HEK293 (cell line): ENCODE measurements around the gene CDK12.
A peak's percentile ranks its signal among the peaks of the same experiment; 100 is the strongest.

Source experiments
- AEBP2 ChIP-seq: fragments of 450-650 bp; formaldehyde crosslinking; IDR thresholded peaks from 2 replicates; pipeline ENCODE4 v1.5.1; 2016; ENCODE audit warnings: missing biosample characterization, missing genetic modification characterization, borderline replicate concordance
- IKZF3 ChIP-seq: fragments of 450-650 bp; IDR thresholded peaks from 2 replicates; pipeline ENCODE4 v1.5.0; 2018; ENCODE audit warnings: missing biosample characterization, mild to moderate bottlenecking, missing genetic modification characterization, moderate library complexity
- INSM2 ChIP-seq: fragments of 450-650 bp; formaldehyde crosslinking; IDR thresholded peaks from 2 replicates; pipeline ENCODE4 v1.5.1; 2016; ENCODE audit warnings: missing biosample characterization, missing genetic modification characterization
- KLF10 ChIP-seq: fragments of 450-650 bp; IDR thresholded peaks from 2 replicates; pipeline ENCODE4 v1.5.1; 2018; ENCODE audit warnings: missing biosample characterization, mild to moderate bottlenecking, missing genetic modification characterization
- KLF16 ChIP-seq: fragments of 450-650 bp; formaldehyde crosslinking; IDR thresholded peaks from 2 replicates; pipeline ENCODE4 v1.5.1; 2017; ENCODE audit warnings: missing biosample characterization, missing genetic modification characterization
- KLF9 ChIP-seq: fragments of 450-650 bp; formaldehyde crosslinking; IDR thresholded peaks from 2 replicates; pipeline ENCODE4 v1.5.1; 2016; ENCODE audit warnings: missing biosample characterization, missing genetic modification characterization, low read depth
- MZF1 ChIP-seq: fragments of 450-650 bp; formaldehyde crosslinking; IDR thresholded peaks from 2 replicates; pipeline ENCODE4 v1.5.1; 2017; ENCODE audit warnings: missing biosample characterization, missing genetic modification characterization, borderline replicate concordance
- YY1 ChIP-seq: fragments of 450-650 bp; formaldehyde crosslinking; IDR thresholded peaks from 2 replicates; pipeline ENCODE4 v1.5.1; 2018; ENCODE audit warnings: missing biosample characterization, missing genetic modification characterization
- ZBTB8A ChIP-seq: fragments of 450-650 bp; formaldehyde crosslinking; IDR thresholded peaks from 2 replicates; pipeline ENCODE4 v1.5.1; 2016; ENCODE audit warnings: missing biosample characterization, missing genetic modification characterization
- ZFP41 ChIP-seq: fragments of 450-650 bp; formaldehyde crosslinking; IDR thresholded peaks from 2 replicates; pipeline ENCODE4 v1.5.1; 2016; ENCODE audit warnings: missing biosample characterization, missing genetic modification characterization, borderline replicate concordance
- ZIC2 ChIP-seq: fragments of 450-650 bp; formaldehyde crosslinking; IDR thresholded peaks from 2 replicates; pipeline ENCODE4 v1.5.1; 2016; ENCODE audit warnings: missing biosample characterization, missing genetic modification characterization
- ZNF10 ChIP-seq: fragments of 450-650 bp; formaldehyde crosslinking; IDR thresholded peaks from 2 replicates; pipeline ENCODE4 v1.5.1; 2017; ENCODE audit warnings: missing biosample characterization, missing genetic modification characterization
- ZNF19 ChIP-seq: fragments of 450-650 bp; formaldehyde crosslinking; IDR thresholded peaks from 2 replicates; pipeline ENCODE4; 2016; ENCODE audit warnings: missing biosample characterization, missing genetic modification characterization, low read depth
- ZNF24 ChIP-seq: fragments of 450-650 bp; formaldehyde crosslinking; IDR thresholded peaks from 2 replicates; pipeline ENCODE4 v1.5.1; 2016; ENCODE audit warnings: missing biosample characterization, missing genetic modification characterization
- ZNF311 ChIP-seq: fragments of 450-650 bp; formaldehyde crosslinking; IDR thresholded peaks from 2 replicates; pipeline ENCODE4 v1.5.1; 2017; ENCODE audit warnings: missing biosample characterization, missing genetic modification characterization, borderline replicate concordance
- ZNF324 ChIP-seq: fragments of 450-650 bp; formaldehyde crosslinking; IDR thresholded peaks from 2 replicates; pipeline ENCODE4 v1.5.1; 2016; ENCODE audit warnings: missing biosample characterization, missing genetic modification characterization
- ZNF391 ChIP-seq: fragments of 450-650 bp; formaldehyde crosslinking; IDR thresholded peaks from 2 replicates; pipeline ENCODE4 v1.5.1; 2016; ENCODE audit warnings: low read depth, missing biosample characterization, missing genetic modification characterization, borderline replicate concordance
- ZNF449 ChIP-seq: fragments of 450-650 bp; formaldehyde crosslinking; IDR thresholded peaks from 2 replicates; pipeline ENCODE4 v1.5.1; 2017; ENCODE audit warnings: missing biosample characterization, mild to moderate bottlenecking, missing genetic modification characterization, moderate library complexity
- ZNF561 ChIP-seq: fragments of 450-650 bp; IDR thresholded peaks from 2 replicates; pipeline ENCODE4 v1.5.1; 2018; ENCODE audit warnings: missing biosample characterization, missing genetic modification characterization, borderline replicate concordance
- ZNF596 ChIP-seq: fragments of 450-650 bp; IDR thresholded peaks from 2 replicates; pipeline ENCODE4 v1.5.0; 2018; ENCODE audit warnings: missing biosample characterization, mild to moderate bottlenecking, missing genetic modification characterization, moderate library complexity
- ZNF600 ChIP-seq: fragments of 450-650 bp; formaldehyde crosslinking; IDR thresholded peaks from 2 replicates; pipeline ENCODE4 v1.5.1; 2016; ENCODE audit warnings: missing biosample characterization, missing genetic modification characterization
- ZNF777 ChIP-seq: fragments of 450-650 bp; formaldehyde crosslinking; IDR thresholded peaks from 2 replicates; pipeline ENCODE4 v1.5.1; 2017; ENCODE audit warnings: missing biosample characterization, missing genetic modification characterization, borderline replicate concordance
- ZSCAN30 ChIP-seq: fragments of 450-650 bp; IDR thresholded peaks from 2 replicates; pipeline ENCODE4 v1.5.1; 2018; ENCODE audit warnings: missing biosample characterization, mild to moderate bottlenecking, missing genetic modification characterization, moderate library complexity
- TF ChIP-seq, protein P1 (sequence below): fragments of 450-650 bp; formaldehyde crosslinking; IDR thresholded peaks from 2 replicates; pipeline ENCODE4; 2016; ENCODE audit warnings: missing biosample characterization, missing genetic modification characterization
- TF ChIP-seq, protein P2 (sequence below): fragments of 450-650 bp; formaldehyde crosslinking; IDR thresholded peaks from 2 replicates; pipeline ENCODE4 v1.5.0; 2017; ENCODE audit warnings: missing biosample characterization, missing genetic modification characterization, borderline replicate concordance
- TF ChIP-seq, protein P3 (sequence below): fragments of 450-650 bp; formaldehyde crosslinking; optimal IDR thresholded peaks from 2 replicates; pipeline ENCODE3; 2016; ENCODE audit warnings: missing biosample characterization, mild to moderate bottlenecking, missing genetic modification characterization
- TF ChIP-seq, protein P4 (sequence below): fragments of 450-650 bp; IDR thresholded peaks from 2 replicates; pipeline ENCODE4 v1.5.1; 2018; ENCODE audit warnings: missing biosample characterization, mild to moderate bottlenecking, missing genetic modification characterization

Gene CDK12

DNA sequence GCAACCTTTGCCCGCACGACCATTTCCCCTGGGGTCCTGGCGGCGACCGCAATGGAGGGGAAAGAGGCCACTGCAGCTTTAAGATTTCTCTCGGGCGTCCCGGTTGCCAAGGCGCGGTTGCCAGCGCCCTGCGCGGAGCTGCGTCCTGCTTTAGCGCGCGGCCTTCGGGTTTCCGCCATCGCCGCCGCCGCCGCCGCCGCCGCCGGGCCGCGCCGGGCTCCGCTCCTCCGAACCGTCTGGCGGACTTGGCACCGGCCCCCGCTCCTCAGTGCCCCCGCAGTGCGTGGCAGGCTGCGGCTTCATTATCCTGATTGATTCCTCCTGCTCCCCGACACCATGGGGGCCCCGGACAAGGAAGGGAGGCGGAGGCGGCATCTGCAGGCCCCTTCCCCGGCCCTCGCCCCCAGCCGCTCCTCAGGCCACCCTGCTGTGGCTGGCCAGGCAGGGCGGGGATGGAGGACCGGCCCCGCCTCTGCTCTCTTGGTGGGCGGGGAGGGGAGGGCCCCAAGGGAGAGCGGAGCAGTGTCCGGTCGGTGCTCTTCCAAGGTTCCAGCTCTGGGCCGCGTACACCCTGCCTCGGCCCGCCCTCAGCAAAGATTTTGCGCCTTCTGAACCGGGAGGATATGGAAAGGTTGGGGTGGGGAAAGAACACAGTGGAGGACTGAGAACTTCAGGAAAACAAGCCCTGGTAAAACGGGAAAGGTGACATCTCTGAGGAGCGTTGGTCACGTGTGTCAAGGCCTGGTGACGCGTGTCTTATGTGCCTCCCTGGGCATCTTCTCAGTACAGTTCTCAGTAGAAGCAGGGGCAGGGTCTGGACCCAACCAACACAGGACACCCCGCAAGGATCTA, 112.4 kb downstream of the CDK12 start (continued):
- TF ChIP-seq, protein P1, sequence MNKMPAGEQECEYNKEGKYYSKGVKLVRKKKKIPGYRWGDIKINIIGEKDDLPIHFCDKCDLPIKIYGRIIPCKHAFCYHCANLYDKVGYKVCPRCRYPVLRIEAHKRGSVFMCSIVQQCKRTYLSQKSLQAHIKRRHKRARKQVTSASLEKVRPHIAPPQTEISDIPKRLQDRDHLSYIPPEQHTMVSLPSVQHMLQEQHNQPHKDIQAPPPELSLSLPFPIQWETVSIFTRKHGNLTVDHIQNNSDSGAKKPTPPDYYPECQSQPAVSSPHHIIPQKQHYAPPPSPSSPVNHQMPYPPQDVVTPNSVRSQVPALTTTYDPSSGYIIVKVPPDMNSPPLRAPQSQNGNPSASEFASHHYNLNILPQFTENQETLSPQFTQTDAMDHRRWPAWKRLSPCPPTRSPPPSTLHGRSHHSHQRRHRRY, result no peak
- TF ChIP-seq KLF10 (tag by site-specific recombination) (0 out of 2 replicates have a peak, but pooled peaks have one; percentile 54), ZNF311 (tag by site-specific recombination) (no peak), ZNF391 (peak; percentile 53; the same call in 1 of the 2 replicates), ZNF777 (tag by site-specific recombination) (no peak), INSM2 (tag by site-specific recombination) (no peak), ZNF600 (tag by site-specific recombination) (peak; percentile 95), ZIC2 (tag by site-specific recombination) (peak; percentile 93), ZNF449 (tag by site-specific recombination) (no peak), ZNF324 (no peak; the same call in 1 of the 2 replicates), KLF9 (tag by site-specific recombination) (peak; percentile 85), ZNF561 (tag by site-specific recombination) (peak; percentile 90; the same call in 1 of the 2 replicates), ZSCAN30 (tag by site-specific recombination) (peak; percentile 87; the same call in 1 of the 2 replicates), YY1 (peak; percentile 73; the same call in 1 of the 2 replicates), ZNF596 (0 out of 2 replicates have a peak, but pooled peaks have one; percentile 39), ZNF24 (tag by site-specific recombination) (0 out of 2 replicates have a peak, but pooled peaks have one; percentile 20), ZFP41 (no peak), KLF16 (tag by site-specific recombination) (peak; percentile 70; the same call in 1 of the 2 replicates), MZF1 (tag by site-specific recombination) (no peak), IKZF3 (tag by site-specific recombination) (peak; percentile 60), ZBTB8A (tag by site-specific recombination) (0 out of 2 replicates have a peak, but pooled peaks have one; percentile 37), ZNF19 (tag by site-specific recombination) (no peak), AEBP2 (tag by site-specific recombination) (no peak), ZNF10 (tag by site-specific recombination) (no peak)
- TF ChIP-seq, protein P2, sequence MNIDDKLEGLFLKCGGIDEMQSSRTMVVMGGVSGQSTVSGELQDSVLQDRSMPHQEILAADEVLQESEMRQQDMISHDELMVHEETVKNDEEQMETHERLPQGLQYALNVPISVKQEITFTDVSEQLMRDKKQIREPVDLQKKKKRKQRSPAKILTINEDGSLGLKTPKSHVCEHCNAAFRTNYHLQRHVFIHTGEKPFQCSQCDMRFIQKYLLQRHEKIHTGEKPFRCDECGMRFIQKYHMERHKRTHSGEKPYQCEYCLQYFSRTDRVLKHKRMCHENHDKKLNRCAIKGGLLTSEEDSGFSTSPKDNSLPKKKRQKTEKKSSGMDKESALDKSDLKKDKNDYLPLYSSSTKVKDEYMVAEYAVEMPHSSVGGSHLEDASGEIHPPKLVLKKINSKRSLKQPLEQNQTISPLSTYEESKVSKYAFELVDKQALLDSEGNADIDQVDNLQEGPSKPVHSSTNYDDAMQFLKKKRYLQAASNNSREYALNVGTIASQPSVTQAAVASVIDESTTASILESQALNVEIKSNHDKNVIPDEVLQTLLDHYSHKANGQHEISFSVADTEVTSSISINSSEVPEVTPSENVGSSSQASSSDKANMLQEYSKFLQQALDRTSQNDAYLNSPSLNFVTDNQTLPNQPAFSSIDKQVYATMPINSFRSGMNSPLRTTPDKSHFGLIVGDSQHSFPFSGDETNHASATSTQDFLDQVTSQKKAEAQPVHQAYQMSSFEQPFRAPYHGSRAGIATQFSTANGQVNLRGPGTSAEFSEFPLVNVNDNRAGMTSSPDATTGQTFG (tag by site-specific recombination), result no peak
- TF ChIP-seq, protein P3, sequence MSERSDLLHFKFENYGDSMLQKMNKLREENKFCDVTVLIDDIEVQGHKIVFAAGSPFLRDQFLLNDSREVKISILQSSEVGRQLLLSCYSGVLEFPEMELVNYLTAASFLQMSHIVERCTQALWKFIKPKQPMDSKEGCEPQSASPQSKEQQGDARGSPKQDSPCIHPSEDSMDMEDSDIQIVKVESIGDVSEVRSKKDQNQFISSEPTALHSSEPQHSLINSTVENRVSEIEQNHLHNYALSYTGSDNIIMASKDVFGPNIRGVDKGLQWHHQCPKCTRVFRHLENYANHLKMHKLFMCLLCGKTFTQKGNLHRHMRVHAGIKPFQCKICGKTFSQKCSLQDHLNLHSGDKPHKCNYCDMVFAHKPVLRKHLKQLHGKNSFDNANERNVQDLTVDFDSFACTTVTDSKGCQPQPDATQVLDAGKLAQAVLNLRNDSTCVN (tag by site-specific recombination), result peak; percentile 73
- TF ChIP-seq, protein P4, sequence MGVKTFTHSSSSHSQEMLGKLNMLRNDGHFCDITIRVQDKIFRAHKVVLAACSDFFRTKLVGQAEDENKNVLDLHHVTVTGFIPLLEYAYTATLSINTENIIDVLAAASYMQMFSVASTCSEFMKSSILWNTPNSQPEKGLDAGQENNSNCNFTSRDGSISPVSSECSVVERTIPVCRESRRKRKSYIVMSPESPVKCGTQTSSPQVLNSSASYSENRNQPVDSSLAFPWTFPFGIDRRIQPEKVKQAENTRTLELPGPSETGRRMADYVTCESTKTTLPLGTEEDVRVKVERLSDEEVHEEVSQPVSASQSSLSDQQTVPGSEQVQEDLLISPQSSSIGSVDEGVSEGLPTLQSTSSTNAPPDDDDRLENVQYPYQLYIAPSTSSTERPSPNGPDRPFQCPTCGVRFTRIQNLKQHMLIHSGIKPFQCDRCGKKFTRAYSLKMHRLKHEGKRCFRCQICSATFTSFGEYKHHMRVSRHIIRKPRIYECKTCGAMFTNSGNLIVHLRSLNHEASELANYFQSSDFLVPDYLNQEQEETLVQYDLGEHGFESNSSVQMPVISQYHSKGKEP (tag by site-specific recombination), result 0 out of 2 replicates have a peak, but pooled peaks have one; percentile 24
